GM21717 (cell line): Measurements from ENCODE around the gene ETS1.

Source experiments
- ATAC-seq: cut with Tn5 transposase; IDR thresholded peaks from one replicate; pipeline ENCODE4 v1.9.1; 2021; ENCODE audit warnings: mild to moderate bottlenecking, moderate library complexity; ENCODE audit not compliant: unreplicated experiment

The ETS1 gene

GRCh38 chr11:128521682-128522054 is 65.7 kb downstream of the ETS1 start:
- no peak for ATAC-seq

GRCh38 chr11:128520888-128521681 is 66.3 kb downstream of the ETS1 start:
- ATAC-seq = no peak

- ATAC-seq = no peak
These were observed 67.0 kb downstream of the ETS1 start for GRCh38 chr11:128520206-128520887.

- ATAC-seq = no peak
These were observed 68.0 kb downstream of the ETS1 start for GRCh38 chr11:128519338-128519737.

GRCh38 chr11:128518493-128519207 is 68.7 kb downstream of the ETS1 start:
- no peak for ATAC-seq

- no peak for ATAC-seq
These were observed 69.7 kb downstream of the ETS1 start for GRCh38 chr11:128517451-128518230.

GRCh38 chr11:128516886-128517285 is 70.5 kb downstream of the ETS1 start:
- ATAC-seq = no peak

- no peak for ATAC-seq
These were observed 71.3 kb downstream of the ETS1 start for GRCh38 chr11:128515826-128516778.

GRCh38 chr11:128515086-128515485 is 72.3 kb downstream of the ETS1 start:
- ATAC-seq = no peak

GRCh38 chr11:128513915-128514681 is 73.3 kb downstream of the ETS1 start:
- no peak for ATAC-seq

- ATAC-seq = no peak
These were observed 74.8 kb downstream of the ETS1 start for GRCh38 chr11:128512474-128512996.

- no peak for ATAC-seq
These were observed 75.6 kb downstream of the ETS1 start for GRCh38 chr11:128511712-128512111.

GRCh38 chr11:128509621-128510389 is 77.6 kb downstream of the ETS1 start:
- no peak for ATAC-seq

GRCh38 chr11:128508770-128509510 is 78.4 kb downstream of the ETS1 start:
- no peak for ATAC-seq

GRCh38 chr11:128507936-128508335 is 79.4 kb downstream of the ETS1 start:
- no peak for ATAC-seq

- no peak for ATAC-seq
These were observed 80.3 kb downstream of the ETS1 start for GRCh38 chr11:128506999-128507611.

- ATAC-seq = no peak
These were observed 81.0 kb downstream of the ETS1 start for GRCh38 chr11:128506356-128506755.
